Uterus (tissue), 4 donors: ENCODE data around the gene PIK3C3. TPM values are rescaled to one million over a fixed set of nuclear protein-coding genes. Genes with fewer than 3 reads are reported as not detected.

Experiments used
- DNase-seq, 2 donors: peaks; one replicate each; pipeline ENCODE4 v3.0.0-alpha.2; 2019 to 2020
- H3K27ac ChIP-seq, 2 donors: fragments of 200-600 bp; sonication (generic); 1 replicate in 1 of 2; 2 replicates in 1 of 2; pipeline ENCODE4 v1.5.1; 2016 to 2018
- H3K27me3 ChIP-seq, 2 donors: fragments of 200-600 bp; sonication (generic); one replicate each; pipeline ENCODE4 v1.5.1; 2018 to 2019; ENCODE audit warnings: control low read depth in 1 of 2
- H3K36me3 ChIP-seq, 2 donors: fragments of 200-600 bp; sonication (generic); one replicate each; pipeline ENCODE4 v1.5.1; 2019; ENCODE audit warnings: control low read depth in 1 of 2
- H3K4me1 ChIP-seq, 2 donors: fragments of 200-600 bp; sonication (generic); one replicate each; pipeline ENCODE4 v1.5.1; 2018 to 2019; ENCODE audit warnings: control low read depth in 1 of 2
- H3K4me3 ChIP-seq, 2 donors: fragments of 200-600 bp; sonication (generic); 1 replicate in 1 of 2; 2 replicates in 1 of 2; pipeline ENCODE4 v1.5.1; 2018 to 2019; ENCODE audit warnings: mild to moderate bottlenecking in 1 of 2
- H3K9me3 ChIP-seq, 2 donors: fragments of 200-600 bp; sonication (generic); one replicate each; pipeline ENCODE4 v1.5.1; 2019; ENCODE audit warnings: control low read depth in 1 of 2
- POLR2A ChIP-seq, 2 donors: fragments of 450-650 bp; IDR thresholded peaks; one replicate each; pipeline ENCODE4 v1.6.1; 2016; ENCODE audit warnings: antibody characterized with exemption in 2 of 2, mild to moderate bottlenecking in 1 of 2, moderate library complexity in 1 of 2
- intact Hi-C: fragments of 100-400 bp; cut with DNase I; formaldehyde crosslinking; loops from one replicate; pipeline ENCODE4 v1.15.1; 2023; ENCODE audit warnings: low total_unique reads
- total RNA-seq, 4 donors: library from RNA; depleted of rRNA in 3 of 4; stranded (reverse); fragments of >200 nt in 3 of 4; gene quantifications; one replicate each; pipeline versions ENCODE4 v1.1.0 to v1.2.4, GENCODE V29; 2014 to 2023
- TF ChIP-seq, protein P1 (sequence below), 4 experiments: fragments of 200-600 bp in 2 of 4; fragments of 450-650 bp in 2 of 4; sonication (generic) in 2 of 4; IDR thresholded peaks; one replicate each; pipeline ENCODE4 v1.5.1; 2016 to 2019; ENCODE audit warnings: antibody characterized with exemption in 4 of 4, mild to moderate bottlenecking in 2 of 4, moderate library complexity in 1 of 4
- donor health status: DM: yes; HTN: yes; CAD: no.

PIK3C3 gene
- total RNA-seq, 4 donors from 2014 or later = 57.6 to 114 (median 82.2) TPM

DNA sequence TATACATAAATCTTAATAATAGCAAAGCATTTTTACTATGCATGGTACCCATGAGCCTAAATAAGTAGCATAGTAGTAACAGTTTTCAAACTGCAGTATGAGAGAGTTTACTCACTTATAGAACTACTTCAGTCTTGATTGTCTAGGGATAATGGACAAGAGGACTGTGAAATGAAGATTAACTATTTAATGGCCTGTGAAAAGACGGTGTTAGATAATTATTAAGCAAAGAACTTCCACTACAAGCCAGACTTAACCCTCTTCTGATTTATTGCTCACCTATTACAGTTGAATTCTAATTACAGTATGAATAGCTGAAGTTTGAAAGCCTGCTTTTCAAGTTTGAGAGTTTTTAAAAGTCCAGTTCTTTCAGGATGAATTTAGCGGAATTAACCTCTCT, 18.9 kb downstream of the PIK3C3 start:
- TF ChIP-seq, protein P1, sequence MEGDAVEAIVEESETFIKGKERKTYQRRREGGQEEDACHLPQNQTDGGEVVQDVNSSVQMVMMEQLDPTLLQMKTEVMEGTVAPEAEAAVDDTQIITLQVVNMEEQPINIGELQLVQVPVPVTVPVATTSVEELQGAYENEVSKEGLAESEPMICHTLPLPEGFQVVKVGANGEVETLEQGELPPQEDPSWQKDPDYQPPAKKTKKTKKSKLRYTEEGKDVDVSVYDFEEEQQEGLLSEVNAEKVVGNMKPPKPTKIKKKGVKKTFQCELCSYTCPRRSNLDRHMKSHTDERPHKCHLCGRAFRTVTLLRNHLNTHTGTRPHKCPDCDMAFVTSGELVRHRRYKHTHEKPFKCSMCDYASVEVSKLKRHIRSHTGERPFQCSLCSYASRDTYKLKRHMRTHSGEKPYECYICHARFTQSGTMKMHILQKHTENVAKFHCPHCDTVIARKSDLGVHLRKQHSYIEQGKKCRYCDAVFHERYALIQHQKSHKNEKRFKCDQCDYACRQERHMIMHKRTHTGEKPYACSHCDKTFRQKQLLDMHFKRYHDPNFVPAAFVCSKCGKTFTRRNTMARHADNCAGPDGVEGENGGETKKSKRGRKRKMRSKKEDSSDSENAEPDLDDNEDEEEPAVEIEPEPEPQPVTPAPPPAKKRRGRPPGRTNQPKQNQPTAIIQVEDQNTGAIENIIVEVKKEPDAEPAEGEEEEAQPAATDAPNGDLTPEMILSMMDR (IDR thresholded peaks at IDR 0.05) = no peak
- TF ChIP-seq POLR2A (IDR thresholded peaks at IDR 0.05) = no peak
- no peaks in the 10 kb centered on the region for H3K27me3 ChIP-seq
- H3K9me3 ChIP-seq = no peaks in the 10 kb centered on the region
- H3K4me1 ChIP-seq = peaks cover 0 to 13% of the 10 kb centered on the region in 2 donors
- H3K4me3 ChIP-seq = no peak overlapping the region
- no peak for DNase-seq
- no peak overlapping the region for H3K27ac ChIP-seq
- intact Hi-C loops = no loop called here
- H3K36me3 ChIP-seq = no peaks in the 10 kb centered on the region

DNA sequence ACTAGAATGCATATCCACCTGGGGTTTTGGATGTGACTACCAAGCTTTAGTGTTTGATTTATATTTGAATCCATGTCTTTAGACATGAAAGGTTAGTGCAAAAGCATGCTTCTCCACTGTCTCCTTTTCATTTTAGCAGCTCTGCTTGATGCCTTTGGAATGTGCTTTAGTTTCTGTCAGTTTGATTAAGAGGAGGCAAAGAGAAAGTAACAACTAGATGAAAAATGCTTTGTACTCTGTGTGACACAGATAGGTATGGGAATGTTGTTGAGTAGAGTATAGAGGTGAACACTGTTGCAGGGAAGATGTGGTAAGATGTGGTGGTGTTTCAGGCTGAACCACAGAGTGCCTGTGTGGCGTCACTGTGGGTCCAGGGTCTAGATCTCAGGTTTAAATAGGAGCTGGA, 19.8 kb downstream of the PIK3C3 start:
- no peaks in the 10 kb centered on the region for H3K9me3 ChIP-seq
- intact Hi-C loops = no loop called here
- H3K27ac ChIP-seq = no peak overlapping the region
- no peak for DNase-seq
- H3K4me3 ChIP-seq = no peak overlapping the region
- H3K27me3 ChIP-seq = no peaks in the 10 kb centered on the region
- TF ChIP-seq, protein P1 (IDR thresholded peaks at IDR 0.05) = no peak
- no peak for TF ChIP-seq POLR2A (IDR thresholded peaks at IDR 0.05)
- H3K4me1 ChIP-seq = peaks cover 0 to 13% of the 10 kb centered on the region in 2 donors
- no peaks in the 10 kb centered on the region for H3K36me3 ChIP-seq

DNA sequence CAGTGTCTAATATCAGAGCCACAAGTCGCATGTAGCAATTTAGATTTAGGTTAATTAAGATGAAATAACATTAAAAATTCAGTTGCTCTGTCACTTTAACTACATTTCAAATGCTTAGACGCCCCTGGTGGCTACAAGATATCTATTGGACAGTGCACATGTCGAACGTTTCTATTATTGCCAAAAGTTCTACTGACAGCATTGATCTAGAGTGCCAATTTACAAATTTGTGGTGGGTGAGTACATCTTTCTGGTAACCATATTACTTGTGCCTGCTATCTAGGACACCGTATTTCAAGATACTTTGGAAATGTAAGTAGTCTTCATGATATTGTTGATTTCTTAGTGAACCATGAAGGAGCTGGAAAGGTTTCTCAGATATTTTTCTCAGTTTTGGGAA, 20.2 kb downstream of the PIK3C3 start:
- no peak for DNase-seq
- Histone ChIP-seq H3K36me3 (no peaks in the 10 kb centered on the region), H3K4me1 (peaks cover 0 to 13% of the 10 kb centered on the region in 2 donors), H3K4me3 (no peak overlapping the region), H3K27ac (no peak overlapping the region), H3K27me3 (no peaks in the 10 kb centered on the region), H3K9me3 (no peaks in the 10 kb centered on the region)
- TF ChIP-seq, protein P1 (IDR thresholded peaks at IDR 0.05) = no peak
- no peak for TF ChIP-seq POLR2A (IDR thresholded peaks at IDR 0.05)
- intact Hi-C loops = no loop called here

DNA sequence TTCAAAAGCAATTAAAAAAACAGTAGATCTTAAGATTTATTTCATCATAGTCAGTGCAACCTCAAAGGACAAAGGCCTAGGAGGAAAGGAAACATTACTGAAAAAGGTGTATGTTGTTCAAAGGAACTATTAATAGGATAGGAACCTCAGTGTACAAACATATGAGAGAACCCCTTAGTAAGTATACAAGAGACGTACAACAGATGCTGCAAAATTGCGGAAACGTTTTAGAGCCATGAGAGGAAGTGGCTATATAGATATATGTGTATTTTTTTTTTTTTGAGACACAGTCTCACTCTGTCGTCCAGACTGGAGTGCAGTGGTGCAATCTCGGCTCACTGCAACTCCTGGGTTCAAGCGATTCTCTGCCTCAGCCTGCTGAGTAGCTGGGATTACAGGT, 22.2 kb downstream of the PIK3C3 start:
- intact Hi-C loops = no loop called here
- DNase-seq = no peak
- Histone ChIP-seq H3K4me1 (peaks cover 0 to 9% of the 10 kb centered on the region in 2 donors), H3K36me3 (no peaks in the 10 kb centered on the region), H3K27me3 (no peaks in the 10 kb centered on the region), H3K27ac (no peak overlapping the region), H3K9me3 (no peaks in the 10 kb centered on the region), H3K4me3 (no peak overlapping the region)
- no peak for TF ChIP-seq POLR2A (IDR thresholded peaks at IDR 0.05)
- TF ChIP-seq, protein P1 (IDR thresholded peaks at IDR 0.05) = no peak

DNA sequence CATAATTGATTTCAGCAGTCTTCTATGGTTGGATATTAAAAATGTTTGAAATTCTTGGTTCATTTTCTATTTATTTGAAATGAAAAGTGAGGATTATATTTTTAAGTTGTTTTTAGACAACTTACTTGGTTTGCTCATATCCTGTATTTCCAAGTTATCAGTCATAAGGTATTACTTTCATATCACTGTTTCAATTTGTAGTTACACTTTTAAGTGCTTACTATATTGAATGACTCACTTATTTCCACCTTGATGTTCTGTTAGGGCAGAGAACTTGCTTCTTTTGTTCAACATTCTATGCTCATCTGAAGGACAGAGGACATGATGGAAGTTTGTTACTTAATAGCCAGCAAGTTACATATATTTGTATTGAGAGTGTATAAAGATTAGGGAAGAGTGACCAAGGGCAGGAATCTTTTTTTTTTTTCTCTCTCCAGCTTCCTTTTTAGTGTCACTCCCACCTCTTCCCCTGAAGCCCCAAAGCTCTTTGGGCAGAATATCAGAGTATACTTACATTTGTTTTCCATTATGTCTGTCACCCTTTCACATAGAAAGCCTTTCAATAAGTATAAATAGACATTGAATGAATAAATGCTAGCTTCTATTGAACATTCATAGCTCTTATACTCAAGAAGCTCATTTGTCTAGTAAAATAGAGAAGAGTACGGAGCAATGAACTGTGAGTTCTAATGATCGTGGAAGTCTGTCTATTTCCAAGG, 28.1 kb downstream of the PIK3C3 start:
- H3K36me3 ChIP-seq = no peaks in the 10 kb centered on the region
- H3K27ac ChIP-seq = no peak overlapping the region
- H3K27me3 ChIP-seq = no peaks in the 10 kb centered on the region
- TF ChIP-seq, protein P1 (IDR thresholded peaks at IDR 0.05) = no peak
- TF ChIP-seq POLR2A (IDR thresholded peaks at IDR 0.05) = no peak
- H3K4me3 ChIP-seq = no peak overlapping the region
- no peak for DNase-seq
- no peaks in the 10 kb centered on the region for H3K4me1 ChIP-seq
- intact Hi-C loops = no loop called here
- H3K9me3 ChIP-seq = no peaks in the 10 kb centered on the region
